Fibroblast of skin of scalp (primary cell): ENCODE data around the gene PRCC.
"Not testable (repeated sequence)": the region's sequence is repeated elsewhere in the genome, so short reads cannot be mapped to it uniquely, and the experiment has no call there.

Experiments
- DNase-seq: peaks from one replicate; pipeline ENCODE4 v3.0.0-alpha.2; 2013

PRCC gene

GRCh38 chr1:156744786-156745419 is 22.4 kb upstream of the PRCC start:
- no peak for DNase-seq

GRCh38 chr1:156745881-156746280 is 21.5 kb upstream of the PRCC start:
- DNase-seq: no peak

- DNase-seq: no peak
These were observed 21.0 kb upstream of the PRCC start for GRCh38 chr1:156746406-156746727.

GRCh38 chr1:156746728-156747631 is 20.4 kb upstream of the PRCC start:
- DNase-seq: peak; percentile 99

GRCh38 chr1:156747742-156748669 is 19.3 kb upstream of the PRCC start:
- DNase-seq: no peak

- DNase-seq: peak; percentile 39
These were observed 18.5 kb upstream of the PRCC start for GRCh38 chr1:156748670-156749418.

GRCh38 chr1:156749419-156750118 is 17.8 kb upstream of the PRCC start:
- no peak for DNase-seq

- DNase-seq: peak; percentile 29
These were observed 17.1 kb upstream of the PRCC start for GRCh38 chr1:156750191-156750672.

- DNase-seq: peak; percentile 36
These were observed 16.5 kb upstream of the PRCC start for GRCh38 chr1:156750711-156751450.

- DNase-seq: no peak
These were observed 15.9 kb upstream of the PRCC start, which contains the start of gene HDGF for GRCh38 chr1:156751451-156751756. Gene HDGF, minus strand, starts transcription at chr1:156751675. Its CDS starts 246 bp downstream, at chr1:156751429.

- DNase-seq: peak; percentile 98
These were observed 15.4 kb upstream of the PRCC start for GRCh38 chr1:156751757-156752481.

- DNase-seq: no peak
These were observed 14.4 kb upstream of the PRCC start for GRCh38 chr1:156752843-156753482.

- no peak for DNase-seq
These were observed 13.1 kb upstream of the PRCC start for GRCh38 chr1:156754219-156754618.

- no peak for DNase-seq
These were observed 11.8 kb upstream of the PRCC start for GRCh38 chr1:156755527-156755950.

GRCh38 chr1:156756355-156756754 is 11.0 kb upstream of the PRCC start:
- no peak for DNase-seq

GRCh38 chr1:156757572-156758253 is 9.6 kb upstream of the PRCC start:
- DNase-seq: not testable (repeated sequence)

GRCh38 chr1:156760092-156760795 is 7.1 kb upstream of the PRCC start:
- no peak for DNase-seq

- DNase-seq: no peak
These were observed 6.6 kb upstream of the PRCC start for GRCh38 chr1:156760796-156761104.
